HEK293 (cell line): ENCODE measurements around the gene EEF1AKMT4.

Experiments used
- TCF7L2 ChIP-seq: IDR thresholded peaks from 2 replicates; pipeline ENCODE4 v1.6.1; 2011; ENCODE audit warnings: low read depth, mild to moderate bottlenecking, inconsistent platforms, low read length, moderate library complexity, borderline replicate concordance
- YY1 ChIP-seq: fragments of 450-650 bp; formaldehyde crosslinking; IDR thresholded peaks from 2 replicates; pipeline ENCODE4 v1.5.1; 2018; ENCODE audit warnings: missing biosample characterization, missing genetic modification characterization
- ZNF184 ChIP-seq: fragments of 450-650 bp; IDR thresholded peaks from 2 replicates; pipeline ENCODE4 v1.5.1; 2018; ENCODE audit warnings: missing biosample characterization, mild to moderate bottlenecking, missing genetic modification characterization
- TF ChIP-seq, protein P1 (sequence below): fragments of 450-650 bp; formaldehyde crosslinking; IDR thresholded peaks from 2 replicates; pipeline ENCODE4 v1.5.1; 2016; ENCODE audit warnings: missing biosample characterization, missing genetic modification characterization
- TF ChIP-seq, protein P2 (sequence below): fragments of 450-650 bp; formaldehyde crosslinking; IDR thresholded peaks from 2 replicates; pipeline ENCODE4 v1.5.1; 2016; ENCODE audit warnings: missing biosample characterization, missing genetic modification characterization
- TF ChIP-seq, protein P3 (sequence below): fragments of 450-650 bp; formaldehyde crosslinking; IDR thresholded peaks from 2 replicates; pipeline ENCODE4 v1.5.1; 2016; ENCODE audit warnings: missing biosample characterization, missing genetic modification characterization, borderline replicate concordance

DNA sequence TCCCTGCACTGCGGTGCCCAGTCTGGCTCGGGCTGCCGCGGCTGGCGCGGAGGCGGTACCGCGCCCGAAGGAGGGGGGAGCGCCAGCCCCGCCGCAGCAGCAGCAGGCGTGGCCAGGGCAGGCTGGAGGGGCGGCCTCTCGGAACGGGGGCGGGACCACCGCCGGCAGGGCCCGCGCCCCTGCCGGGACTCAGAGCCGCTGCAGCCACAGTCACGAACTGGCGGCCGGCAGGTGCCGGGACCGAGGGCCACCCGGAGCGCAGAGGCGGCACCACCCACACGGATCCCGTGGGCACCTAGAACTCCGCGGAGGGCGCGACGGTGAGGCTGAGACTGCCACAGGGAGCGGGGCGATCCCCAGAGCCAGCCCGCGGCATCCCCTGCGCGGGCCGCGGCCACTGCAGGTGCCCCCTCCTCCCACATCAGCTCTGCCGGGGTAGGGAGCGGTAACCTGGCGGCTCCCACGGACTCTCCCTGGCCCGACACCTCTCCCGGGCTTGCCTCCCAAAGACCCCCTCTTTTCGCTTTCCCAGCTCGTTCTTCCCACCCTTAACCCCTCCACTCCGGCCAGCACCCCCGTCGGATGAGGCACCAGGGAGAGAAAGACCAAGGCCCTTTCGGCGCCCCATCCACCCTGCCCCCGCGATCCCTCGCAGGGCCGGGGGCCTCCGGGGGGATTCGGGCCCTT is 19.9 kb upstream of the EEF1AKMT4 start, which contains the start of gene VWA5B2:
- TF ChIP-seq, protein P1, sequence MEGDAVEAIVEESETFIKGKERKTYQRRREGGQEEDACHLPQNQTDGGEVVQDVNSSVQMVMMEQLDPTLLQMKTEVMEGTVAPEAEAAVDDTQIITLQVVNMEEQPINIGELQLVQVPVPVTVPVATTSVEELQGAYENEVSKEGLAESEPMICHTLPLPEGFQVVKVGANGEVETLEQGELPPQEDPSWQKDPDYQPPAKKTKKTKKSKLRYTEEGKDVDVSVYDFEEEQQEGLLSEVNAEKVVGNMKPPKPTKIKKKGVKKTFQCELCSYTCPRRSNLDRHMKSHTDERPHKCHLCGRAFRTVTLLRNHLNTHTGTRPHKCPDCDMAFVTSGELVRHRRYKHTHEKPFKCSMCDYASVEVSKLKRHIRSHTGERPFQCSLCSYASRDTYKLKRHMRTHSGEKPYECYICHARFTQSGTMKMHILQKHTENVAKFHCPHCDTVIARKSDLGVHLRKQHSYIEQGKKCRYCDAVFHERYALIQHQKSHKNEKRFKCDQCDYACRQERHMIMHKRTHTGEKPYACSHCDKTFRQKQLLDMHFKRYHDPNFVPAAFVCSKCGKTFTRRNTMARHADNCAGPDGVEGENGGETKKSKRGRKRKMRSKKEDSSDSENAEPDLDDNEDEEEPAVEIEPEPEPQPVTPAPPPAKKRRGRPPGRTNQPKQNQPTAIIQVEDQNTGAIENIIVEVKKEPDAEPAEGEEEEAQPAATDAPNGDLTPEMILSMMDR (tag by site-specific recombination): no peak
- TF ChIP-seq, protein P2, sequence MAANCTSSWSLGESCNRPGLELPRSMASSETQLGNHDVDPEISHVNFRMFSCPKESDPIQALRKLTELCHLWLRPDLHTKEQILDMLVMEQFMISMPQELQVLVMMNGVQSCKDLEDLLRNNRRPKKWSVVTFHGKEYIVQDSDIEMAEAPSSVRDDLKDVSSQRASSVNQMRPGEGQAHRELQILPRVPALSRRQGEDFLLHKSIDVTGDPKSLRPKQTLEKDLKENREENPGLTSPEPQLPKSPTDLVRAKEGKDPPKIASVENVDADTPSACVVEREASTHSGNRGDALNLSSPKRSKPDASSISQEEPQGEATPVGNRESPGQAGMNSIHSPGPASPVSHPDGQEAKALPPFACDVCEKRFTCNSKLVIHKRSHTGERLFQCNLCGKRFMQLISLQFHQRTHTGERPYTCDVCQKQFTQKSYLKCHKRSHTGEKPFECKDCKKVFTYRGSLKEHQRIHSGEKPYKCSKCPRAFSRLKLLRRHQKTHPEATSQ: no peak
- TF ChIP-seq, protein P3, sequence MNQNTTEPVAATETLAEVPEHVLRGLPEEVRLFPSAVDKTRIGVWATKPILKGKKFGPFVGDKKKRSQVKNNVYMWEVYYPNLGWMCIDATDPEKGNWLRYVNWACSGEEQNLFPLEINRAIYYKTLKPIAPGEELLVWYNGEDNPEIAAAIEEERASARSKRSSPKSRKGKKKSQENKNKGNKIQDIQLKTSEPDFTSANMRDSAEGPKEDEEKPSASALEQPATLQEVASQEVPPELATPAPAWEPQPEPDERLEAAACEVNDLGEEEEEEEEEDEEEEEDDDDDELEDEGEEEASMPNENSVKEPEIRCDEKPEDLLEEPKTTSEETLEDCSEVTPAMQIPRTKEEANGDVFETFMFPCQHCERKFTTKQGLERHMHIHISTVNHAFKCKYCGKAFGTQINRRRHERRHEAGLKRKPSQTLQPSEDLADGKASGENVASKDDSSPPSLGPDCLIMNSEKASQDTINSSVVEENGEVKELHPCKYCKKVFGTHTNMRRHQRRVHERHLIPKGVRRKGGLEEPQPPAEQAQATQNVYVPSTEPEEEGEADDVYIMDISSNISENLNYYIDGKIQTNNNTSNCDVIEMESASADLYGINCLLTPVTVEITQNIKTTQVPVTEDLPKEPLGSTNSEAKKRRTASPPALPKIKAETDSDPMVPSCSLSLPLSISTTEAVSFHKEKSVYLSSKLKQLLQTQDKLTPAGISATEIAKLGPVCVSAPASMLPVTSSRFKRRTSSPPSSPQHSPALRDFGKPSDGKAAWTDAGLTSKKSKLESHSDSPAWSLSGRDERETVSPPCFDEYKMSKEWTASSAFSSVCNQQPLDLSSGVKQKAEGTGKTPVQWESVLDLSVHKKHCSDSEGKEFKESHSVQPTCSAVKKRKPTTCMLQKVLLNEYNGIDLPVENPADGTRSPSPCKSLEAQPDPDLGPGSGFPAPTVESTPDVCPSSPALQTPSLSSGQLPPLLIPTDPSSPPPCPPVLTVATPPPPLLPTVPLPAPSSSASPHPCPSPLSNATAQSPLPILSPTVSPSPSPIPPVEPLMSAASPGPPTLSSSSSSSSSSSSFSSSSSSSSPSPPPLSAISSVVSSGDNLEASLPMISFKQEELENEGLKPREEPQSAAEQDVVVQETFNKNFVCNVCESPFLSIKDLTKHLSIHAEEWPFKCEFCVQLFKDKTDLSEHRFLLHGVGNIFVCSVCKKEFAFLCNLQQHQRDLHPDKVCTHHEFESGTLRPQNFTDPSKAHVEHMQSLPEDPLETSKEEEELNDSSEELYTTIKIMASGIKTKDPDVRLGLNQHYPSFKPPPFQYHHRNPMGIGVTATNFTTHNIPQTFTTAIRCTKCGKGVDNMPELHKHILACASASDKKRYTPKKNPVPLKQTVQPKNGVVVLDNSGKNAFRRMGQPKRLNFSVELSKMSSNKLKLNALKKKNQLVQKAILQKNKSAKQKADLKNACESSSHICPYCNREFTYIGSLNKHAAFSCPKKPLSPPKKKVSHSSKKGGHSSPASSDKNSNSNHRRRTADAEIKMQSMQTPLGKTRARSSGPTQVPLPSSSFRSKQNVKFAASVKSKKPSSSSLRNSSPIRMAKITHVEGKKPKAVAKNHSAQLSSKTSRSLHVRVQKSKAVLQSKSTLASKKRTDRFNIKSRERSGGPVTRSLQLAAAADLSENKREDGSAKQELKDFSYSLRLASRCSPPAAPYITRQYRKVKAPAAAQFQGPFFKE (tag by site-specific recombination): no peak
- no peak for TF ChIP-seq YY1
- no peak for TF ChIP-seq ZNF184 (tag by site-specific recombination)
- no peak for TF ChIP-seq TCF7L2
